GM21447 (cell line): ENCODE results near the gene SLC25A29.

Source experiments
- ATAC-seq: cut with Tn5 transposase; IDR thresholded peaks from one replicate; pipeline ENCODE4 v1.9.1; 2021; ENCODE audit not compliant: unreplicated experiment

The SLC25A29 gene

DNA sequence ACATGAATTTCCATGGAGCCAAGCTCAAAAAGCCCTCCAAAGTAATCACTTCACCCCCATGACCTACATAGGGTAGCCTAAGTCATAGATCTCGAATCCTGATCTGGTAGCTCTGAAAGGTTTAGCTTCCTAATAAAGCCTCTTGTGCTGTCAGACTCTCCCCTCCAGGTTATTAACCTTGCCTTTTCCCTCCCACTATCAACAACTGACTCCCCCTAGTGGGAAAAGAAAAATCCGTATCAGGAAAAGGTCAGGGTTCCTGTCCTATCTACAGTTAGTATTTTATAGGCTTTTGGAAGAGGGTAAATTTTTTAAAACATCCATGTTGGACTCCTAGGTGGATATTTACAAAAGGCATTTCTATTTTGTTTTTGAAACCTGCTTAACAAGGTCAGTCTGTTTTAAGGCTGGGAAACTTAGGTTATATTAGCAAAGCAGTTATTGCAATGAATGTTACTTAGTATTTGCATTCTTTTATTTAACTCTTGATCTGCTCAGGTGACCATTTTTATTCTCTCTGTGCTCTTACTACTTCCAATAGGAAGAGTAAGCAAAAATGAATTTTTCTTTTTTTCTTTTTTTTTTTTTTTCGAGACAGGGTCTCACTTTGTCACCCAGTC is 59.3 kb downstream of the SLC25A29 start:
- ATAC-seq = no peak

DNA sequence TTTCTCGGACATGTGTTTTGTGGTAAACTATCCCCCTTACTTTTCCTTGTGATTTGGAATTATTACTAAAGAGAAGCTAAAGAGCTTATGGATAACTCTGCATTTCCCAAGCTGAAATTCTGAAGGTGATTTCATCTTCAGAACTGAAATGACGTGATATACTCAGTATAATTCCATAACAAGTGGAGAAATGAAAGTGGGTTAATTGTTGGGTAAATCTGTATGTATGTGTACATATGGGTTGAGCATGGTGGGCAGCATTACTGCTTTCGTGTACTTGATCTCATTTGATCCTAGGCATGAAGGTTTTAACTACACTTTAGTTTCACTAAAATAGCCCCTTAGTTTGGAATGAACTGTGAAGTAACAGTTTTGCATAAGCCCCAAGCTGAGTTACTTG is 63.2 kb downstream of the SLC25A29 start:
- ATAC-seq = no peak

DNA sequence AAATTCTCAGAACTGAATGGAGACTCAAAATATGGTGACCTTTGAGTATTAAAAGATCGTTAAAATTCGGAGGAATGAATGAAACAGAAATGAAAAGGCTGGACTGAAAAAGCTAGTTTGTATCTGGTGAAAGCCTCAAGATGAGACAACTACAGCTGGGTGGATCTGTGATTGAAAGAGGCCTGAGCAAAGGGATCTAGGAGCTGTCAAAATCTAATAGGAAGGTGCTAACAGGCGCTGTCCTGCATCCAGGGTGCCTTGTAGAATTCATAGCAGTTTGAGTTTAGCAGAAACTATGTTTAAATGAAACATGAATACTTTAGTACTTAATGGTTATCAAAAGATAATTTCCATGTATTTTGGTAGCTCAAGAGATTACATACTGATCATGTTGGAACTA is 65.0 kb downstream of the SLC25A29 start:
- ATAC-seq = no peak
